NCI-H2171 treated with DMSO at 0.1 percent for 48 hours (cell line): Measurements from ENCODE around the gene TNRC6A.
"Not testable (repeated sequence)": the region's sequence is repeated elsewhere in the genome, so short reads cannot be mapped to it uniquely, and the experiment has no call there.

Experiments
- DNase-seq: peaks from one replicate; lab custom pipeline; 2025; lab: John Stamatoyannopoulos, UW

TNRC6A gene

DNA sequence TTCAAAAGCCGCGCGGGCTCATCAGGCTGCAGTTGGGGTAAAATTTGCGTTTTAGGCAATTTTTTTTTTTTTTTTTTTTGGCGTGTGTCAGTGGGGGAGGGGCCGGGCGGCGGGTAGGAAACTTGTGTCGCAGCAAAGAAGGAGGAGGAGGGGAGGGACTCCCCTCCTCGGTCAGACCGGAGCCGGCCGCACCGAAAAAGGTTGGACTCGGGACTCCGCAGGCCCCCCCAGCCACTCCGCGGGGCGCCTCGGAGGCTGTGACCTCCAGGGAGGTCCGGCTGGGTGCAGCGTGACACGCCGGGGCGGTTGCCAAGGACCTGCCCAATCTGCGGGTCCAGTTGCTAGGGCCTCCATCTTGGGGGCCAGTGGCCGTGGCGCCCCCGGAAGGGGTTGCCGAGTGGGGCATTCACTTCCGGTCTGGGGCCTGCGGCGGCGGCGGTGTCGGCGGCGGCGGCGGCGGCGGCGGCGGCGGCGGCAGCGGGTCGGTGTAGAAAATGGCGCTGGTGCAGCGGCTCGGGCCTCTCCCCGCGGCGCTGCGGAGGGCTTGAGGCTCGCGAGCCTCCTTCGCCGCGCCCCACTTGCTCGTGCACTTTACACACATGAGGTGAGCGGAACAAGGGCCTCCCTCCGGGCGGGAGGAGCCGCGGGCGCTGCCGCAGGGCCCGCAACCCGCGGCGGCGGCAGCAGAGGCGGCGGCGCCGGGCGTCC lies at the start of gene TNRC6A:
Gene TNRC6A, plus strand, starts transcription at position 409 of the 708 bp plus-strand sequence. Its CDS starts 191 bp downstream, at position 600.
- DNase-seq = peak; percentile 87

- DNase-seq = peak; percentile 33
These were observed 47.7 kb upstream of the TNRC6A start for GRCh38 chr16:24681793-24682192.

DNA sequence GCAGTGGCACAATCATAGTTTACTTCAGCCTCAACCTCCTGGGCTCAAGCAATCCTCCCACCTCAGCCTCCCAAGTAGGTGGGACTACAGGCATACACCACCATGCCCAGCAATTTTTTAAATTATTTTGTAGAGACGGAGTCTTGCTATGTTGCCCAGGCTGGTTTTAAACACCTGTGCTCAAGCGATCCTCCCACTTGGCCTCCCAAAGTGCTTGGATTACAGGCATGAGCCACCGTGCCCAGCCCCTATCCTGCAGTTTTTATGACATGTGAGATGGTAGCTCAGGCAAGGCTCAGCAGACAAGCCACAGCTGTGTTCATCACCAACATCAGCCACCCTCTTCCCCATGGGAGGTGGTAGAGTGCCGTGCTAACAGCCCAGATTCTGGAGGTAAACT lies 46.2 kb upstream of the TNRC6A start:
- DNase-seq = no peak

GRCh38 chr16:24683847-24684493 lies 45.5 kb upstream of the TNRC6A start:
- no peak for DNase-seq

- no peak for DNase-seq
These were observed 43.7 kb upstream of the TNRC6A start for GRCh38 chr16:24685539-24686432.

- DNase-seq = no peak
These were observed 42.8 kb upstream of the TNRC6A start for GRCh38 chr16:24686678-24687077.

DNA sequence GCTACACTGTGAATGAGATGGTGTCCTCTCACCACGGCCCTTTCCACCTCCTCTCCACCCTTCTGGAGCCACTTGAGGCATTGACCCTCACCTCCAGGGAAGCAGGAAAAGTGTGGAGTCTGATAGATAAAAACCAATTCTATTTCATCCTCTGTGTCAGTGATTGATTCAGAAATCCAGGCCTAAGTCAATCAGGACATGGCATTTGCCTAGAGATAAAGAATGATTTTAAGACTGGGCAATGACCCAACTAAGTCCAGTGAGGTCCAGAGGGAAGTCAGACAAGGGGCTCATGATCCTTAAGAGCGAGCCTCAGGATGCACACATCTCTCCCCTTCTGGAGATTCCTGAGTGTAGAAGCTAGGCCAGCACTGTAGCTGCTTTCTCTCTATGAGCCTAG lies 41.1 kb upstream of the TNRC6A start:
- no peak for DNase-seq

GRCh38 chr16:24689128-24689527 lies 40.3 kb upstream of the TNRC6A start:
- DNase-seq = peak; percentile 26

- no peak for DNase-seq
These were observed 36.6 kb upstream of the TNRC6A start for GRCh38 chr16:24692854-24693253.

DNA sequence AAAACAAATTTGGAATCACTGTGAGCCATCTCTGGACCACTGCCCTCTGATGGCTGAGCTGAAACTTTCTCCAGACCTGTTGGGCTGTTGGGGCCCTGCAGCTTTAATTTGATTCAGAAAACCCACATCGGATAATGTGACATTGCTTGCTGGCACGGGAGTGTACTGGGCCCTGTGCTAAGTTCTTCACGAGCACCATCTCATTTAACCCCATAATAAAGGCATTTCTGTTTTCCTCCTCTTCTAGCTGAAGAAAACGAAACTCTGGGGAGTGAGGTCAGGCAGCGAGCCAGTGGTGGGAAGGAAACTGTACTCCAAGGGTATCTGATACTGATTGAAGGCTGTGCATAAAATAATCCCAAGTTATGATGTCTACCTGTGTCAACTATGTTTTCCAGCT lies 34.5 kb upstream of the TNRC6A start:
- DNase-seq = no peak

DNA sequence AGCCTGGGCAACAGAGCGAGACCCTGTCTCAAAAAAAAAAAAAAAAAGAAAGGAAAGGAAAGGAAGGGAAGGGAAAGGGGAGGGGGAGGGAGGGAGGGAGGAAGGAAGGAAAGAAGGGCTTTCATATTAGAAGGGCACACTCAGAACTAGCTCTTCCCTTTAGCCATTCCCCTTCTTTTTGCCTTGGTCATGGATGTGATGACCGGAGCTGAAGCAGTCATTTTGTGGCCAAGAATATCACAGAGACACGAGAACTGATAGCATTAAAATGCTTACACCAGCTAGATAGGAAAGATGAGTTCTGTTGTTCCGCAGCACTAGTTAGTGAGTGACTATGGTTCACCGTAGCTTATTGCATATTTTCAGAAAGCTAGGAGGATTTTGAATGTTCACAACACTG lies 32.8 kb upstream of the TNRC6A start:
- no peak for DNase-seq

GRCh38 chr16:24698308-24698707 lies 31.1 kb upstream of the TNRC6A start:
- no peak for DNase-seq

DNA sequence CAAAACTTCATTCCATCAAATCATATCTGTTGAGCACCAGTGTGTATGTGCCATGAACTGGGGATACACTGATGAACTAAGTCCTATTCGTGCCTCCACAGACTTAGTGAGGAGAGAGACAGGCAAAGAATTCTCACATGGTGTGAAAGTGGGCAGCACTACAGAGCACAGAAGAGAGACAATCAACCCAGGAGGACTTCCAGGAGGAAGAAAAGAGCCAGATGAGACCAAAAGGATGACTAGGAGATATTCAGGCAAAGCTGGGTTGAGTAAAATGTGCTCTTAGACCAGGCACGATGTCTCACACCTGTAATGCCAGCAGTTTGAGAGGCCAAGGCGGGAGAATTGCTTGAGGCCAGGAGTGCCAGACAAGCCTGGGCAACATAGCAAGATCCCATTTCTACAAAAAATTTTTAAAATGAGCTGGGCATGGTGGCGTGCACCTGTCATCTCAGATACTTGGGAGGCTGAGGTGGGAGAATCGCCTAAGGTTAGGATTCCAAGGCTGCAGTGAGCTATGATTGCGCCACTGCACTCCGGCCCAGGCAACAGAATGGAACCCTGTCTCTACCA lies 30.2 kb upstream of the TNRC6A start:
- DNase-seq = no peak

DNA sequence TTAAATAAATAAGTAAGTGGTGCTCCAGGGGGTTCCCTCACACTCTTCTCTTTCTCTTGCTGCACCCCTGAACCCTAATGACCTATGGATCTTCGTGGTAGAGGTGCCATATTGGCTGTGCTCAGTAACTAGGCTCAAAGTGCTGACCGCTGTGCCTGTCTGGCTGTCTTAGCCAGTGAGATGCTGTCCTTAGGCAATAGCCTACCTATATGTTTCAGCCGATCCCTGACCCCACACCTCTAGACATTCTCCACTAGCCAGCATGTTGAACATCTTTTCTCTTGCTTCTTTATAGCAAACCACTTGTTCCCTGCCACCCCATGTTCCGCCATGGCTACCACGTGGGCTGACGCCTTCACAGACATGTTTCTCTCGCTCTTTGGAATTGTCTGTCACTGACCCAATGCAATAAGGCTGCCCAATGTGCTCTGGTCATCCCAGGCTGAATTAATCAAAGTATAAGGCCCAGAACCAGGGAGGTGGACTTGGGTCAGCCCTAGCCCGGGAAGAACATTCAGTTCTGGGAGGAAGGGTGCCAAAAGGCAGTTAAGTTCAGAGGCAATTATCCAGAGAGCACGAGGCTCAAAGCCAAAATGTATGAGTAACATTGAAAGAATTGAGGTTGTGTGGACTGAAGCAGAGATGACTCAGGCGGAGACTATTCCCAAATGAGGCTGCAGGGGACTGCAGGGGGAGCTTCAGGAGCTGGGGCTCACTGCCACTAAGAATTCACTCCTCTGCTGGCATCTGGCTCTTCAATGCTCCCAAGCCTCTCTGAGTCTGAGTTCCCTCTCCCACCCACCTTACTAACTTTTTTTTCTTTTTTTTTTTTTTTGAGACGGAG lies 28.7 kb upstream of the TNRC6A start:
- peak; percentile 8 for DNase-seq

- DNase-seq = no peak
These were observed 27.9 kb upstream of the TNRC6A start for GRCh38 chr16:24701521-24701951.

- not testable (repeated sequence) for DNase-seq
These were observed 21.7 kb upstream of the TNRC6A start for GRCh38 chr16:24707760-24708159.

- no peak for DNase-seq
These were observed 16.1 kb upstream of the TNRC6A start for GRCh38 chr16:24713379-24713778.

GRCh38 chr16:24717411-24717810 lies 12.0 kb upstream of the TNRC6A start:
- no peak for DNase-seq

GRCh38 chr16:24718967-24719521 lies 10.4 kb upstream of the TNRC6A start:
- DNase-seq = no peak

DNA sequence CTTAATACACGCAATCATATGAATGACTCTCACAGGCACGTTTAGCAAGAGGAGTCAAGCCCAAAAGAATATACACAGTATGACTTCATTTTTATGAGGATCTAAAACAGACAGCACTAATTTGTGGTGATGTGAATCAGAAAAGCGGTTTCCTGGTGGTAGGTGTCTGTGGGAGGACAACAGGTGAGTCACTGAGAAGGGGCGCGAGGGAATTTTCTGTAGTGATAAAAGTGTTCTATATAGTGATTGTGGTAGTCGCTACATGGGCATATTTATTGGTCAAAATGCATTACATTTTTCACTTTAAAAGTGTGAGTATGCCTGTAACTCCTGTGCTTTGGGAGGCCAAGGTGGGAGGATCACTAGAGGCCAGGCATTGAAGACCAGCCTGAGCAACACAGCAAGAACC lies 7.6 kb upstream of the TNRC6A start:
- no peak for DNase-seq

- no peak for DNase-seq
These were observed 5.8 kb upstream of the TNRC6A start for GRCh38 chr16:24723663-24724062.
